ENCODE data around the gene LYZL4.

LYZL4 gene

GRCh38 chr3:42428830-42429229 lies 18.4 kb upstream of the LYZL4 start:
- no peak for DNase-seq (ENCODE audit: low read depth in 2 of 3, low spot score in 1 of 3)

- DNase-seq (ENCODE audit: low read depth in 2 of 3, low spot score in 1 of 3): no peak
Measured at GRCh38 chr3:42425736-42426407, 15.5 kb upstream of the LYZL4 start.

- DNase-seq (ENCODE audit: low read depth in 2 of 3, low spot score in 1 of 3): no peak
Measured at GRCh38 chr3:42424911-42425310, 14.5 kb upstream of the LYZL4 start.

DNA sequence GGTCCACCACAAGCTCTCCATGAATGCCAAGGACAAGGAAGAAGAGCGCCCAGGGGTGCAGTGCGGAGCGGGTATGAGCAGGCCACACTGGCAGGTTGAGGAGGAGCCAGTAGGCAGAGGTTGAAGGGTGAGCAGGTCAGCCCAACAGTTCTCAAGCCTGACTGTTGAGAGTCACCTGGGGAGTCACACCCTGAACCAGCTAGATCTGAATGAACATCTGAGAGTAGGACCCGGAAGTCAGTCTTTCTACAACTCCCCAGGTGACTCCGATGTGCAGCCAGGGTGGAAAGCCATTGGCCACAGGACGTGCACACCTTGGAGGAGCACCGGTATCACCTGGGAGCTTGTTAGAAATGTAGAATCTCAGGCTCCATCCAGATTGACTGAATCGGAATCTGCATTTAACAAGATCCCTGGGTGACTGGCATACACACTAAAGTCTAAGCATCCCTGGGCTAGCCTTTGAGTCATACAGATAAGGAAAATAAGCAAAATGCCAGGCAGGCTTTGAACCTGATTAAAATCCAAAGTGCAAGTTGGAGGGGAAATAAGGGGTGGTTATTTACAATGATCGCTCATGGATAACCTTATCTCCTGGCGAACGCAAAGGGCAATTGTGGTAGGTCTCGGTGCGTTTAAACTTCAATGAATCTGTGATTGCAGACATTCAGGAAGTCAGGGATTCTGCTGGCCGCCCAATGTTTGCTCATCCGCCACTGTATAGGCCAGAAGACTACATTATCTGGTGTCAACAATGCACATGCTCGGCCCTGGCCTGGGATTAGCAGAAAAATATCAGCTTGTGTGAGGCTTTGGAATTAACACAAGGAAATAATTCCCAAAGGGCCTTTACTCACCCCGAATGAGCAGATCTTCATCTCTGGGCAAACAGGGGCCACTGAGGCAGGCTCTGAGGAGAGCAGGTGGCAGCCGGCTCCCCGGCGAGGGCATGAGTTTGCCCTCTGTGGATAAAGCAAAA lies 11.7 kb upstream of the LYZL4 start:
- no peak for DNase-seq (ENCODE audit: low read depth in 2 of 3, low spot score in 1 of 3)

GRCh38 chr3:42419563-42419962 lies 9.2 kb upstream of the LYZL4 start:
- DNase-seq (ENCODE audit: low read depth in 2 of 3, low spot score in 1 of 3): no peak

- no peak for DNase-seq (ENCODE audit: low read depth in 2 of 3, low spot score in 1 of 3)
Measured at GRCh38 chr3:42412526-42413155, 2.2 kb upstream of the LYZL4 start.

- DNase-seq (ENCODE audit: low read depth in 2 of 3, low spot score in 1 of 3): no peak
Measured at GRCh38 chr3:42411429-42411828, 1.0 kb upstream of the LYZL4 start.

DNA sequence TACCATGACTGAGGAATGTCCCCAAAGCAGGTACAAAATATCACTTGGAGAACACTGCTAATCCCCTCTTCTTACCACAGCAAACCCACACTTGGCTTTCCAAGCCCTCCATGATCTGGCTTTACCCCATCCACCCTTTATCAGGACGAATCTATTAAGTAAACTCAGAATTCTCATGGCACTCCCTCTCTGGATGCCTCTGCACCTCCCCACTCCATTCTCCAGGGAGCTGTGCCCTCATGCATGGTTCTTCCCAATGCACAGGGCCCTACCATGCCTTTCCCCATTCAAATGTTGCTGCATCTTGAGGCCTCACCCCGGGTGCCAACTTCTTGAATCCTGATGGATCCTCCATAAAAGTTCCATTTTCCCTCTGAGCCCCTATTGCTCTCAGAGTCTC lies 2.3 kb downstream of the LYZL4 start:
- no peak for DNase-seq (ENCODE audit: low read depth in 2 of 3, low spot score in 1 of 3)

DNA sequence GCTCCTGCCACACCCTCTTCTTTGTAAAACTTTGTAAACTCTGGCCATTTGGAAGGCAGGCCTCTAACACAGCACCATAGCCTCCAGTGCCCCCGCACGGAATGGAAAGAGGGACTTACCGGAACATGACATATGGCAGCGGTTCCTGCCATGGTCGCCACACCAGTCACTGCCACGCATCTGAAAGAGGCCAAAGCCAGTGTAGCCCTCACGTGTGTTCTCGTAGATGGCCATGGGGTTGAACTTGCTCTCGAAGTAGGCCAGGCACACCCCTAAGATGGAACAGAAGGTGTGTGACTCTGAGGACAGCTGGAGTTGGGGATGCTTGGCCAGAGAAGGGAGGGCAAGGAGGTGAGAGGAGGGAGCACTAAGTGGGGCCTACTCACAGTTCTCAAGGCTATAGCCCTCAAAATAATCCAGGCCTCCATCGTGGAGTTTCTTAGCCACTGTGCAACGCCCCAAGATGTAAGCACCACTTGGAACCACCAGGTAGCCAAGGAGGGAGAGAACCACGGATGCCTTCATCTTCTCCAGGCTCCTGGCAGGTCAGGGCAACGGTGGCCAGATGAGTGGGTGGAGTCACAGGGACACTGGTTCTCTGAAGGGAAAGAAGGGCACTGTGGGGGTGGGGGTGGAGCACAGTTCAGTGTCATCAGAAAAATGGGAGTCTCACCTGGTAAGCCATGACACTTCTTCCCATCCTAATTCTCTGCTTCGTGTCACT lies 3.5 kb downstream of the LYZL4 start:
- DNase-seq (ENCODE audit: low read depth in 2 of 3, low spot score in 1 of 3): no peak

DNA sequence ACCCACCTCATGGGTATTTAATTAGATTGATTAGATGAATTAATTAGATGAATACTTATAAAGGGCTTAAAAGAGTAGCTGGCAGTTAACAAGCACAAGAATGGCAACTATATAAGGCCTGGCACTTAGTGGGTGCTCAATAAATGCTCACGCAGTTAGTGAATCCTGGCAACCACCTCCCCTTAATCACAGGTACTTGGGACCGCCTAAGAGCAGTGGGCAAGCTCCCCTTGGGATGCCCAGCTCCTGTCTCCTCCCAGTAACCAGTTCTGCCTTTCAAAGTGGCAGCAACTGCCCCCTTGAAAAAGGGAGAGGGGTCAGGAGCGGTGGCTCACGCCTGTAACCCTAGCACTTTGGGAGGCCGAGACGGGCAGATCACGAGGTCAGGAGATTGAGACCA lies 4.6 kb downstream of the LYZL4 start:
- DNase-seq (ENCODE audit: low read depth in 2 of 3, low spot score in 1 of 3): no peak

- no peak for DNase-seq (ENCODE audit: low read depth in 2 of 3, low spot score in 1 of 3)
Measured at GRCh38 chr3:42403737-42404136, 6.7 kb downstream of the LYZL4 start.

- no peak for DNase-seq (ENCODE audit: low read depth in 2 of 3, low spot score in 1 of 3)
Measured at GRCh38 chr3:42402394-42403096, 7.9 kb downstream of the LYZL4 start.

DNA sequence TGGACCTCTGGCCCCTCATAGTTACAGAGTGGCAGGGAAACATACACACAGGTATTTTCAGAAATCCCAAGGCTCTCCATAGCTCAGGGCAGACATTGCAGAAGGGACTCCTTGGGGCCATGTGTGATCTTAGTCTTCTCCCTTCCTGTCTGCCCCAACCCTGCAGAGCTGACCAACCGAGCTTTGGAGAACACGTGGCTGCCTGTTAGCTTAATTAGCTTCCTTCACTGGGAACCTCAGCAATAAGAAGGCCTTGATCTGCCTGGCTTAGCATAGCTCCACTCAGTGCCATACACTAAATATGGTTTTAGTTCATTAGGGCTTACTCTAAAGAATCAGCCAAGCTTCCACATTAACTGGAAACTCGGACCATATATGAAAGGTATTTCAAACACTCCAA lies 12.3 kb downstream of the LYZL4 start:
- no peak for DNase-seq (ENCODE audit: low read depth in 2 of 3, low spot score in 1 of 3)

DNA sequence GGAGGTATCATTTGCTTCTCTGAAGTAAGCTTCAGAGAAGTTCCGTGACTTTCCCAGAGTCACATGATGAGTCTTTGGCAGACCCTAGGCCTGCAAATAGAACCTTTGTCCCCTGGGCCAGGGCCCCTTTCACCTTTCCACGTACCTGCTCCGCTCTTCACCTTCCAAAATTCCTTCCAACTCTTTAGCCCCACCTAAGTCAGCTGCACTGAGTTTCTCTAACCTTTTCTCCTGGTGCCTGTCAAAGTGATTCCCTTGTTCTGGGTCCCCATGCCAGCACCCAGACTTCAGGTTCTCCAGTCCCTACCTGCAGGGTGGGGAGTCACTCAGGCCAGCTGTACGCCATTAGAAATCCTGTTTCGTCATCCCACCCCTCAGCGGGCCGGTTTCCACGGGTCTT lies 12.8 kb downstream of the LYZL4 start:
- DNase-seq (ENCODE audit: low read depth in 2 of 3, low spot score in 1 of 3): no peak

DNA sequence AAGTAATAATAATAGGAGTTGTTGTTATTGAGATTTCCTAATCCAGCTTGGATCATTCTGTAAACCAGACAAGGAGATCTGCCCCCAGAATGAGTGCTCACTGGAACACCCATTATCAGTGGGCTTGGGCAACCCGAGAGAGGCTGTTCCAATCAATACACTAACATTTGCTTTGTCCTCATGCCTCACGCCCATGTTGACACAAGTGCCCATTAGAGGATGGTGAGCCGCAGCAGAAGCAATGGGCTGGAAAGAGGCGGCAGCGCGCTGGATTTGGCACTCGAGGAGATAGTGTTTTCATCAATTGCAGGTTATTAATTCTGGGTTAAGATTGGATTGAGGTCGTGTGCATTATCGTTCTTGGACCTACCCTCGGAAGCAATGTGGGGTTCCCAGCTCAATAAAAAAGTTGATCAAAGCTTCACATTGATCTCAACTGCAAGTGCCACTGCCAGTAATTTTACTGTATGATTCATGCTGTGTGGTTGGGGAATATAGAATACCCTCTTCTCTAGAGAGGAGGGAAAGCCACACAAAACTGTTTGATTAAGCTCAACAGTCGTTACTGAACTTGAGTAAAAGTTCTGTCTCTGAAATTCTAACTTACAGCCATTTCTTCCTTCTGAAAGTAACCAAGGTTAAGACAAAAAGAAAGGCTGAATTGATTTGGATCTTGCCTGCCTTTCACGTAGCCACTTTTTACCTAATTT lies 15.7 kb downstream of the LYZL4 start:
- no peak for DNase-seq (ENCODE audit: low read depth in 2 of 3, low spot score in 1 of 3)

GRCh38 chr3:42387802-42388651 lies 22.4 kb downstream of the LYZL4 start:
- peak; percentile 15 to 31 (median 18) for DNase-seq (ENCODE audit: low read depth in 2 of 3, low spot score in 1 of 3)

DNA sequence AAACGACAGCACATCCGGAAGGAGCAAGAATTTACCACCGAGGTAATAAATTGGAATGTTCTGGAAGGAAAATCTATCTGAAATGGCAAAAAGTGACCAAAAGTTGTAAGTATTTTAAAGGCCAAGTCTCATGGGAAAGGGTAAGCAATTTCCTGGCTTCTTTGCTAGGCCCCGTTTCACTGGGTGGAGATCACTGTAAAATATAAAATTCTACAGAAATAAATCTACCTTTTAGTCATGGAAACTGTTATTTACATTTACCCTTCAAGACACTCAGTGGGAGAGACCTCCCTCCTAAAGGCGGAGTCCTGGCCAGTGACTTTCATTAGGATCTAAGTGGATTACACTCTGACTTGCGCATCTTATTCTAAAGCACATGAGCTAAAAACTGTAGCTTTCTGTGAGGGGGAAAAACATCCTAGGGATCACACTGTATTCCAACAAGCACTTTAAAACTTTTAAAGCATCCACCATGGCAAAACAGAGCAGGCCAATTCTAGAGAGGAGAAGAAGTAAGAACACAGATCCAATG lies 28.8 kb downstream of the LYZL4 start:
- DNase-seq (ENCODE audit: low read depth in 2 of 3, low spot score in 1 of 3): no peak

DNA sequence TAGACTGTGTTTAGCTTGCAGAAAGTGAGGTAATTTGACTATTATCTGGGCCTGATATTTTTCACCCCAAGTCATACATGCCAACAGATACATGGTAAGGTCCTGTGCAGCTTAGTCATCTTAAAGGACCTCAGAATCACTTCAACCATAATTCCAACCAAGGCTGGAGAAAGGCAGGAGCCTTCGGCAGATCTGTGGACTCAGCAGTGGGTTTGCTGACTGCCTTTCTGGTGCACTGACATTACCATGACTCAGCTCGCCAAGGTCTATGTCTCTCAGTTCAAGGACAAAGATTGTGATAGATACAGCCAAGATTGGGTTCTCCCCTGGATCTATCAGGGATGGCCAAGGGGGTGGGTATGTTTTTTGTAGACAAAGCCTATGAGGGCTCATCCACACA lies 32.7 kb downstream of the LYZL4 start:
- no peak for DNase-seq (ENCODE audit: low read depth in 2 of 3, low spot score in 1 of 3)

DNA sequence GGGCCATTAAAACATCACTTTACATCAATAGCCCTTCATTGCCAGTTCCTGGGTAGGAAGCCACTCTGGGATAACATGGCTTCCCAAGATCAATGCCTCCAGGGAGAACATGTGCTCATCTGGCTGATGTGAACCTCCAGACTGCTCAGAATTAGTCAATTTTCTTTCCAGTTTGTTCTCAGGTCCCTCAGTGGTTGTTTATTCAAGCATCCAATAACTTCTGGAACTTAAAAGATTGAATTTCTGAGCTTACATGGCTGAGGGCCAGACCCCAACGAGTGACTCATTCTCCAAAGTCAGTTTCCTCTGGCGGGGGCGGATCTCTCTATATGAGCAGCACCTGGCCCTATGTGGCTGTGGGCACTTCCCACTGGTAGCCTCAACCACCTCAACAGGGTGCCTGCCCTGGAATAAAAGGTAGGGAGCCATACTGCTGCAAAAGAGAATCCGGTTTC lies 34.0 kb downstream of the LYZL4 start:
- peak; percentile 47 to 56 (median 52) for DNase-seq (ENCODE audit: low read depth in 2 of 3, low spot score in 1 of 3)

Data from stimulated activated CD4-positive, alpha-beta T cell treated with anti-CD3 and anti-CD28 coated beads, Interleukin-12 subunit alpha, Interleukin-12 subunit beta, amount 100 ng/mL, for 48 hours (primary cell).